K562 (cell line): ENCODE data around the gene PNMT. TPM values are rescaled to one million over a fixed set of nuclear protein-coding genes. Genes with fewer than 3 reads are reported as not detected.

Experiments
- ARID3B ChIP-seq: fragments of 250-450 bp; sonication (Bioruptor Pico); IDR thresholded peaks from 2 replicates; pipeline ENCODE4 v1.4.0; 2020; ENCODE audit warnings: borderline replicate concordance
- CEBPB ChIP-seq: fragments of 450-650 bp; IDR thresholded peaks from 2 replicates; pipeline ENCODE4 v1.6.1; 2016; ENCODE audit warnings: missing genetic modification characterization, missing compliant biosample characterization
- CTCF ChIP-seq, 3 experiments: IDR thresholded peaks in 2 of 3; conservative IDR thresholded peaks in 1 of 3; 2 replicates each; pipeline ENCODE4 v1.5.1; 2011 to 2012; ENCODE audit warnings: low read length in 3 of 3, mild to moderate bottlenecking in 3 of 3, control low read depth in 2 of 3, improper control_type of control experiment in 1 of 3, inconsistent platforms in 1 of 3, low read depth in 1 of 3, mixed read lengths in 1 of 3, moderate library complexity in 1 of 3; ENCODE audit not compliant: insufficient read depth in 2 of 3
- E2F1 ChIP-seq: sonication (generic); formaldehyde crosslinking; IDR thresholded peaks from 2 replicates; pipeline ENCODE4 v1.8.1; 2023; ENCODE audit warnings: mild to moderate bottlenecking, missing genetic modification reagents, moderate library complexity
- E4F1 ChIP-seq: fragments of 250-450 bp; sonication (Bioruptor Pico); IDR thresholded peaks from 2 replicates; pipeline ENCODE4 v1.5.0; 2021; ENCODE audit warnings: mild to moderate bottlenecking, borderline replicate concordance
- ETV5 ChIP-seq: sonication (generic); formaldehyde crosslinking; IDR thresholded peaks from 2 replicates; pipeline ENCODE4 v1.4.0; 2020; ENCODE audit warnings: low read depth, mild to moderate bottlenecking, missing genetic modification reagents
- NELFE ChIP-seq: IDR thresholded peaks from 2 replicates; pipeline ENCODE4 v1.6.1; 2011; ENCODE audit warnings: mild to moderate bottlenecking; ENCODE audit not compliant: insufficient read depth, insufficient read length
- NFATC3 ChIP-seq: fragments of 450-650 bp; IDR thresholded peaks from 2 replicates; pipeline ENCODE4 v1.6.1; 2017; ENCODE audit warnings: mild to moderate bottlenecking
- PKNOX1 ChIP-seq: fragments of 450-650 bp; IDR thresholded peaks from 2 replicates; pipeline ENCODE4 v1.6.1; 2016
- PTRF ChIP-seq: fragments of 450-650 bp; IDR thresholded peaks from 2 replicates; pipeline ENCODE4 v1.6.1; 2016; ENCODE audit warnings: mild to moderate bottlenecking, missing genetic modification characterization, missing compliant biosample characterization
- SIX5 ChIP-seq, 2 experiments: IDR thresholded peaks; 2 replicates each; pipeline ENCODE4 v1.6.1; 2011; ENCODE audit warnings: low read length in 2 of 2, borderline replicate concordance in 1 of 2, low read depth in 1 of 2, mild to moderate bottlenecking in 1 of 2, moderate library complexity in 1 of 2; ENCODE audit not compliant: insufficient read depth in 1 of 2
- SMAD3 ChIP-seq: fragments of 450-650 bp; formaldehyde crosslinking; conservative IDR thresholded peaks from 2 replicates; pipeline ENCODE4 v1.4.0; 2020; ENCODE audit warnings: mild to moderate bottlenecking
- SMAD4 ChIP-seq: fragments of 250-450 bp; sonication (Bioruptor Pico); conservative IDR thresholded peaks from 2 replicates; pipeline ENCODE4 v1.8.0; 2021; ENCODE audit warnings: inconsistent platforms, mild to moderate bottlenecking, moderate library complexity
- ZBTB33 ChIP-seq: sonication (generic); formaldehyde crosslinking; IDR thresholded peaks from 2 replicates; pipeline ENCODE4 v1.8.1; 2023; ENCODE audit warnings: mild to moderate bottlenecking, missing genetic modification reagents
- ZNF184 ChIP-seq: sonication (generic); formaldehyde crosslinking; IDR thresholded peaks from 2 replicates; pipeline ENCODE4 v1.5.0; 2020; ENCODE audit warnings: missing genetic modification reagents
- ZNF354B ChIP-seq: fragments of 250-450 bp; sonication (Bioruptor Pico); IDR thresholded peaks from 2 replicates; pipeline ENCODE4 v1.4.0; 2020
- polyA plus RNA-seq, 8 experiments: library from polyadenylated mRNA; depleted of rRNA in 4 of 8; stranded (reverse) in 5 of 8; unstranded in 3 of 8; fragments of >200 nt; fragmentation: Nextera tagmentation in 2 of 8; fragmentation: Illumina TruSeq in 1 of 8; extraction: Ambion mirVana in 2 of 8; extraction: Trizol in 1 of 8; gene quantifications; 2 replicates each; pipeline versions ENCODE4 v1.2.1 to v1.2.3, GENCODE V29; 2011 to 2014; ENCODE audit warnings: inconsistent platforms in 1 of 8, missing spikeins in 1 of 8
- total RNA-seq, 7 experiments: library from RNA; depleted of rRNA in 6 of 7; stranded (reverse); fragments of >200 nt in 6 of 7; fragmentation: Illumina TruSeq in 2 of 7; extraction: Trizol in 2 of 7; gene quantifications; 2 replicates each; pipeline versions ENCODE4 v1.2.1 to v1.2.3, GENCODE V29; 2011 to 2021; ENCODE audit warnings: low replicate concordance in 1 of 7

PNMT gene
- total and polyA plus RNA-seq, 9 of the 15 experiments (the other 6 are each of a cell fraction or from before 2014, with no cell fraction given) = 0.55 to 18.1 (median 5.8) TPM

GRCh38 chr17:39650121-39650579 lies 18.1 kb upstream of the PNMT start (continued):
- TF ChIP-seq E4F1 (CRISPR knock-in tag) (no peak), SMAD4 (CRISPR knock-in tag) (peak; percentile 85), E2F1 (no peak; the same call in 1 of the 2 replicates), PTRF (peak; percentile 31; the same call in 1 of the 2 replicates), CTCF (IDR thresholded peaks at IDR 0.05 in 2 of 3, conservative IDR thresholded peaks at IDR 0.05 in 1 of 3; ENCODE audit: insufficient read depth in 2 of 3, low read depth in 1 of 3, low read length in 3 of 3) (0 out of 6 replicates have a peak, but pooled peaks of 1 of the 3 experiments have one; percentile 0), NELFE (no peak), PKNOX1 (peak; percentile 96), ARID3B (CRISPR knock-in tag) (no peak), ETV5 (CRISPR knock-in tag) (no peak), SMAD3 (CRISPR knock-in tag) (no peak; the same call in 1 of the 2 replicates), ZNF184 (CRISPR knock-in tag) (no peak), CEBPB (tag) (0 out of 2 replicates have a peak, but pooled peaks have one; percentile 40), SIX5 (IDR thresholded peaks at IDR 0.05; ENCODE audit: borderline replicate concordance in 1 of 2, insufficient read depth in 1 of 2, low read depth in 1 of 2, low read length in 2 of 2) (no peak), NFATC3 (no peak; the same call in 1 of the 2 replicates), ZBTB33 (CRISPR knock-in tag) (no peak), ZNF354B (no peak)
